T-cell (primary cell): ENCODE measurements around the gene NAPB. TPM values are rescaled to one million over a fixed set of nuclear protein-coding genes. Genes with fewer than 3 reads are reported as not detected.

Experiments
- ATAC-seq, 4 experiments: fragments of 200-7000 bp in 3 of 4; fragments of 150-1000 bp in 1 of 4; cut with Tn5 transposase; replicated peaks in 1 of 4; 1 replicate in 3 of 4; 2 replicates in 1 of 4; pipeline ENCODE4 v1.10.0; 2021; ENCODE audit warnings: moderate library complexity in 3 of 4, mild to moderate bottlenecking in 2 of 4, moderate number of reproducible peaks in 1 of 4
- CTCF ChIA-PET, 2 donors: fragments of 300-600 bp; sonication (Branson Sonifier 250); formaldehyde crosslinking; loops; one replicate each; lab custom pipeline; 2022; ENCODE audit warnings: antibody characterized with exemption in 2 of 2; lab: Charles Lee
- POLR2A ChIA-PET, 2 donors: fragments of 300-600 bp; sonication (Branson Sonifier 250); formaldehyde crosslinking; loops; one replicate each; lab custom pipeline; 2022; ENCODE audit warnings: antibody characterized with exemption in 2 of 2; lab: Charles Lee
- DNase-seq, 35 experiments: peaks; one replicate each; pipeline versions ENCODE4 v3.0.0 to v3.0.0-alpha.2; 2013 to 2023
- H3K27ac ChIP-seq: one replicate; pipeline ENCODE4 v1.5.1; 2013; ENCODE audit warnings: low read length
- H3K27me3 ChIP-seq, 2 experiments: replicated peaks in 1 of 2; 1 replicate in 1 of 2; 2 replicates in 1 of 2; pipeline versions ENCODE4 v1.6.1 to v1.7.0; 2013; ENCODE audit warnings: low read length in 1 of 2, mixed read lengths in 1 of 2; ENCODE audit not compliant: control insufficient read depth in 2 of 2, insufficient read depth in 2 of 2; ENCODE audit errors: extremely low read depth in 1 of 2
- H3K36me3 ChIP-seq, 2 donors: 1 replicate in 1 of 2; 2 replicates in 1 of 2; pipeline versions ENCODE4 v1.6.1 to v1.7.0; 2013; ENCODE audit warnings: low read length in 1 of 2; ENCODE audit not compliant: control insufficient read depth in 2 of 2, insufficient read depth in 1 of 2; ENCODE audit errors: extremely low read depth in 1 of 2
- H3K4me1 ChIP-seq, 2 experiments: 1 replicate in 1 of 2; 2 replicates in 1 of 2; pipeline versions ENCODE4 v1.6.1 to v1.7.0; 2013; ENCODE audit warnings: low read length in 2 of 2, mixed read lengths in 1 of 2; ENCODE audit not compliant: insufficient read depth in 2 of 2, control insufficient read depth in 1 of 2; ENCODE audit errors: extremely low read depth in 1 of 2
- H3K4me3 ChIP-seq, 2 donors: 1 replicate in 1 of 2; 2 replicates in 1 of 2; pipeline versions ENCODE4 v1.5.1 to v1.7.0; 2013; ENCODE audit warnings: mild to moderate bottlenecking in 2 of 2, low read length in 1 of 2, moderate library complexity in 1 of 2; ENCODE audit not compliant: control insufficient read depth in 1 of 2; ENCODE audit errors: extremely low read depth in 1 of 2
- H3K9me3 ChIP-seq: 2 replicates; pipeline ENCODE4 v1.7.0; 2013
- H3K27ac Mint-ChIP-seq, 2 donors: one replicate each; pipeline ENCODE4 v1.8.0; 2020 to 2021; ENCODE audit warnings: mild to moderate bottlenecking in 2 of 2, mixed read lengths in 2 of 2
- H3K27me3 Mint-ChIP-seq, 2 donors: one replicate each; pipeline ENCODE4 v1.8.0; 2021 to 2022; ENCODE audit warnings: mixed read lengths in 2 of 2
- H3K36me3 Mint-ChIP-seq: one replicate; pipeline ENCODE4 v1.8.0; 2021; ENCODE audit warnings: mixed read lengths
- H3K4me1 Mint-ChIP-seq, 3 donors: one replicate each; pipeline ENCODE4 v1.8.0; 2020 to 2022; ENCODE audit warnings: mixed read lengths in 3 of 3, mild to moderate bottlenecking in 1 of 3
- H3K4me3 Mint-ChIP-seq, 3 donors: one replicate each; pipeline ENCODE4 v1.8.0; 2020 to 2022; ENCODE audit warnings: mild to moderate bottlenecking in 3 of 3, mixed read lengths in 3 of 3, moderate library complexity in 3 of 3
- H3K9me3 Mint-ChIP-seq, 3 donors: one replicate each; pipeline ENCODE4 v1.8.0; 2020 to 2022; ENCODE audit warnings: mixed read lengths in 3 of 3
- WGBS: methylation state at CpG from one replicate; pipeline ENCODE4 v1.1.5; 2013; ENCODE audit warnings: missing lambda C conversion rate; ENCODE audit not compliant: insufficient coverage; 5-methylcytosine and 5-hydroxymethylcytosine counted together
- total RNA-seq, 35 experiments: library from RNA in 6 of 35; stranded (reverse) in 6 of 35; fragments of 120-200 nt in 1 of 35; gene quantifications; one replicate each; pipeline versions ENCODE4 v1.2.1 to v1.2.4 and lab custom pipeline; 2013 to 2026

The NAPB gene
- total RNA-seq, 5 donors from 2014 or later (not counting 1 experiment from before 2014, with no cell fraction given), result 10.4 to 14.6 (median 12.2) TPM

GRCh38 chr20:23381876-23382275 is 39.4 kb downstream of the NAPB start:
- Mint-ChIP-seq H3K9me3 (no peaks in the 10 kb centered on the region), H3K27me3 (no peaks in the 10 kb centered on the region), H3K27ac (no peak overlapping the region), H3K4me3 (no peak overlapping the region), H3K4me1 (peaks cover 0 to 10% (median 3%) of the 10 kb centered on the region in 3 donors), H3K36me3 (peaks cover 66% of the 10 kb centered on the region)
- Histone ChIP-seq H3K27ac (no peak overlapping the region), H3K9me3 (no peaks in the 10 kb centered on the region), H3K27me3 (no peaks in the 10 kb centered on the region), H3K4me1 (no peaks in the 10 kb centered on the region), H3K36me3 (peaks cover 0 to 48% of the 10 kb centered on the region in 2 donors), H3K4me3 (no peak overlapping the region)
- ATAC-seq (no peak), DNase-seq (no peak)
- CTCF ChIA-PET, result interaction anchor here (0.6 to 1.7 kb wide), 2 partner anchors 17 to 32 kb away, joined by 4 to 5 read pairs; no protein-coding TSS in a partner anchor
- POLR2A ChIA-PET, result no interaction called here

GRCh38 chr20:23379772-23380171 is 41.5 kb downstream of the NAPB start:
- H3K27me3 ChIP-seq, result no peaks in the 10 kb centered on the region
- ChIA-PET CTCF (no interaction called here), POLR2A (no interaction called here)
- no peak for DNase-seq
- no peak for ATAC-seq
- H3K36me3 ChIP-seq, result peaks cover 0 to 45% of the 10 kb centered on the region in 2 donors
- no peaks in the 10 kb centered on the region for H3K4me1 ChIP-seq
- no peak overlapping the region for H3K4me3 ChIP-seq
- H3K27ac ChIP-seq, result no peak overlapping the region
- no peaks in the 10 kb centered on the region for H3K27me3 Mint-ChIP-seq
- peaks cover 66% of the 10 kb centered on the region for H3K36me3 Mint-ChIP-seq
- H3K4me1 Mint-ChIP-seq, result peaks cover 0 to 3% (median 0%) of the 10 kb centered on the region in 3 donors
- H3K4me3 Mint-ChIP-seq, result no peak overlapping the region
- no peaks in the 10 kb centered on the region for H3K9me3 Mint-ChIP-seq
- H3K9me3 ChIP-seq, result no peaks in the 10 kb centered on the region
- H3K27ac Mint-ChIP-seq, result no peak overlapping the region

- H3K27me3 Mint-ChIP-seq, result no peaks in the 10 kb centered on the region
- ATAC-seq, result no peak
- H3K4me3 ChIP-seq, result no peak overlapping the region
- POLR2A ChIA-PET, result no interaction called here
- no peaks in the 10 kb centered on the region for H3K9me3 Mint-ChIP-seq
- WGBS, result 65% methylated on average over 2 of the region's 5 CpGs
- H3K4me1 ChIP-seq, result no peaks in the 10 kb centered on the region
- peak overlapping the region in 1 of 2 donors; percentile 2 for H3K27ac Mint-ChIP-seq
- H3K9me3 ChIP-seq, result no peaks in the 10 kb centered on the region
- H3K27ac ChIP-seq, result no peak overlapping the region
- CTCF ChIA-PET, result interaction anchor here in 1 of 2 donors (1.3 kb wide), 1 partner anchor 26 kb away, joined by 4 read pairs; no protein-coding TSS in a partner anchor
- no peak for DNase-seq
- no peaks in the 10 kb centered on the region for H3K4me1 Mint-ChIP-seq
- no peaks in the 10 kb centered on the region for H3K27me3 ChIP-seq
- peaks cover 2 to 69% of the 10 kb centered on the region in 2 donors for H3K36me3 ChIP-seq
- peaks cover 54% of the 10 kb centered on the region for H3K36me3 Mint-ChIP-seq
- H3K4me3 Mint-ChIP-seq, result no peak overlapping the region
These were observed 45.5 kb downstream of the NAPB start for GRCh38 chr20:23375827-23376226.

- Histone ChIP-seq H3K36me3 (peaks cover 2 to 71% of the 10 kb centered on the region in 2 donors), H3K4me3 (no peak overlapping the region), H3K4me1 (no peaks in the 10 kb centered on the region), H3K27me3 (no peaks in the 10 kb centered on the region), H3K27ac (no peak overlapping the region), H3K9me3 (no peaks in the 10 kb centered on the region)
- no peaks in the 10 kb centered on the region for H3K27me3 Mint-ChIP-seq
- H3K27ac Mint-ChIP-seq, result no peak overlapping the region
- peaks cover 61% of the 10 kb centered on the region for H3K36me3 Mint-ChIP-seq
- H3K9me3 Mint-ChIP-seq, result no peaks in the 10 kb centered on the region
- no peak overlapping the region for H3K4me3 Mint-ChIP-seq
- ATAC-seq, result no peak
- WGBS, result 92% methylated on average over 2 of the region's 5 CpGs
- POLR2A ChIA-PET, result no interaction called here
- DNase-seq, result no peak
- CTCF ChIA-PET, result no interaction called here
- H3K4me1 Mint-ChIP-seq, result no peaks in the 10 kb centered on the region
These were observed 46.8 kb downstream of the NAPB start for GRCh38 chr20:23374441-23374840.

- Histone ChIP-seq H3K4me1 (no peaks in the 10 kb centered on the region), H3K27me3 (no peaks in the 10 kb centered on the region), H3K36me3 (peaks cover 2 to 68% of the 10 kb centered on the region in 2 donors), H3K9me3 (no peaks in the 10 kb centered on the region), H3K4me3 (no peak overlapping the region), H3K27ac (no peak overlapping the region)
- H3K27me3 Mint-ChIP-seq, result no peaks in the 10 kb centered on the region
- no peak for DNase-seq
- H3K4me3 Mint-ChIP-seq, result no peak overlapping the region
- peaks cover 8 to 18% (median 18%) of the 10 kb centered on the region in 3 donors for H3K4me1 Mint-ChIP-seq
- WGBS, result 100% methylated on average over 1 of the region's 4 CpGs
- CTCF ChIA-PET, result no interaction called here
- peaks cover 52% of the 10 kb centered on the region for H3K36me3 Mint-ChIP-seq
- H3K27ac Mint-ChIP-seq, result no peak overlapping the region
- no peaks in the 10 kb centered on the region for H3K9me3 Mint-ChIP-seq
- POLR2A ChIA-PET, result interaction anchor here in 1 of 2 donors (0.6 kb wide), 1 partner anchor 19 kb away, joined by 3 read pairs; no protein-coding TSS in a partner anchor
- ATAC-seq, result no peak
These were observed 49.8 kb downstream of the NAPB start for GRCh38 chr20:23371496-23371895.

GRCh38 chr20:23370873-23371272 is 50.4 kb downstream of the NAPB start:
- ATAC-seq (no peak), DNase-seq (no peak)
- no peaks in the 10 kb centered on the region for H3K27me3 Mint-ChIP-seq
- H3K4me3 Mint-ChIP-seq, result no peak overlapping the region
- no peaks in the 10 kb centered on the region for H3K9me3 ChIP-seq
- no peak overlapping the region for H3K4me3 ChIP-seq
- WGBS, result no CpG with 5 or more reads among the region's 3 CpGs
- H3K36me3 Mint-ChIP-seq, result peaks cover 51% of the 10 kb centered on the region
- no peaks in the 10 kb centered on the region for H3K27me3 ChIP-seq
- peaks cover 3 to 69% of the 10 kb centered on the region in 2 donors for H3K36me3 ChIP-seq
- no peak overlapping the region for H3K27ac ChIP-seq
- no peaks in the 10 kb centered on the region for H3K9me3 Mint-ChIP-seq
- ChIA-PET CTCF (no interaction called here), POLR2A (interaction anchor here in 1 of 2 donors (0.6 to 1.2 kb wide), 2 partner anchors 18 to 21 kb away, joined by 3 to 5 read pairs; no protein-coding TSS in a partner anchor)
- no peak overlapping the region for H3K27ac Mint-ChIP-seq
- peaks cover under 1 to 3% of the 10 kb centered on the region in 2 experiments for H3K4me1 ChIP-seq
- H3K4me1 Mint-ChIP-seq, result peaks cover 14 to 24% (median 24%) of the 10 kb centered on the region in 3 donors
